Activated CD4-positive, CD25-positive, alpha-beta regulatory T cell treated with anti-CD3 and anti-CD28 coated beads, Interleukin-2, amount 50 U/mL, for 16 hours (primary cell): ENCODE measurements around the gene GPC6.

Experiments
- DNase-seq: peaks from one replicate; pipeline ENCODE4 v3.0.0-alpha.2; 2020; ENCODE audit warnings: low read depth, low spot score

The GPC6 gene

GRCh38 chr13:93732186-93732585, 505.6 kb downstream of the GPC6 start:
- DNase-seq, result no peak

- DNase-seq, result no peak
These were observed 509.5 kb downstream of the GPC6 start for GRCh38 chr13:93736081-93736480.

- no peak for DNase-seq
These were observed 510.3 kb downstream of the GPC6 start for GRCh38 chr13:93736909-93737308.

- no peak for DNase-seq
These were observed 513.7 kb downstream of the GPC6 start for GRCh38 chr13:93740334-93740733.

GRCh38 chr13:93744033-93744432, 517.4 kb downstream of the GPC6 start:
- no peak for DNase-seq

GRCh38 chr13:93744886-93745285, 518.3 kb downstream of the GPC6 start:
- no peak for DNase-seq

GRCh38 chr13:93745884-93746283, 519.3 kb downstream of the GPC6 start:
- no peak for DNase-seq

GRCh38 chr13:93746589-93746988, 520.0 kb downstream of the GPC6 start:
- DNase-seq, result no peak

- DNase-seq, result no peak
These were observed 524.1 kb downstream of the GPC6 start for GRCh38 chr13:93750676-93751075.

- no peak for DNase-seq
These were observed 524.5 kb downstream of the GPC6 start for GRCh38 chr13:93751117-93751516.

GRCh38 chr13:93752541-93752940, 525.9 kb downstream of the GPC6 start:
- no peak for DNase-seq

GRCh38 chr13:93753639-93754038, 527.0 kb downstream of the GPC6 start:
- no peak for DNase-seq

- DNase-seq, result no peak
These were observed 528.7 kb downstream of the GPC6 start for GRCh38 chr13:93755341-93755740.

GRCh38 chr13:93758575-93758974, 532.0 kb downstream of the GPC6 start:
- DNase-seq, result no peak

- DNase-seq, result no peak
These were observed 536.3 kb downstream of the GPC6 start for GRCh38 chr13:93762708-93763426.

GRCh38 chr13:93765062-93765461, 538.5 kb downstream of the GPC6 start:
- no peak for DNase-seq

- no peak for DNase-seq
These were observed 539.2 kb downstream of the GPC6 start for GRCh38 chr13:93765811-93766210.

GRCh38 chr13:93766719-93767118, 540.1 kb downstream of the GPC6 start:
- no peak for DNase-seq

- no peak for DNase-seq
These were observed 540.7 kb downstream of the GPC6 start for GRCh38 chr13:93767180-93767916.

- DNase-seq, result no peak
These were observed 541.4 kb downstream of the GPC6 start for GRCh38 chr13:93767917-93768409.

- no peak for DNase-seq
These were observed 542.5 kb downstream of the GPC6 start for GRCh38 chr13:93769101-93769500.

GRCh38 chr13:93769607-93770006, 543.0 kb downstream of the GPC6 start:
- no peak for DNase-seq

GRCh38 chr13:93771227-93771626, 544.6 kb downstream of the GPC6 start:
- no peak for DNase-seq
